Measurements from ENCODE around the gene SH2B3.

SH2B3 gene

DNA sequence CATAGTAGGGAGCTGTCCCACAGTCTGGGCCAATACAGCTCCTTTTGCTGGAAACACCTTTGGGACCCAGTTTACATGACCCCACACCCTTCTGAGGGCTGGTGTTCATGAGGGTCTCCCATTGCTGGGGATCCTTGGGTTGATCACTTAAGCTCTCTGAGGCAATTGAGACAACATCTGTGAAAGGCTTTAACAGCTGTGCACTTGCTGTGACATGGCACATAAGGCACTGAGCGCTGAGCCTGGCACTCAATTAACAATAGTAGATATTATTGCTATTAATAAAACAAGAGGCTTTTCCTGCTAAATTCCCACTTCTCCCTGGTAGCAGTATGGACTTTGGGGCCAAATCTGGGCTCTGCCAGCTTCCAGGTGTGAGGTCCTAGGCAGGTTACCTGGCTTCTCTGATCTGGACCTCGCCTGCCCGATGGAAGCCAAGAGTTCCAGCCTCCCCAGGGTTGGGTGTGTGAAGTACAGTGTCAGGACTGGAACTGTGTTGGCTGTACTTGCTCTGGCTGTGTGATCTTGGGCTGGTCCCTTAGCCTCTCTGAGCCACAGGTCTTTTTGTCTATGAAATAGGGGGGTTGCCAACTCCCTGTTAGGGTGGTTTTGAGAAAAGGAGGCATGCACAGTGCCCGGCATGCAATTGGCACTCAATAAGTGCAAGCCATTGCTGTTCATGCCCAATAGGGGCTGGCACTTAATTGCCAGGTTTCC, 3.1 kb downstream of the SH2B3 start:
- DNase-seq (ENCODE audit: low read depth in 2 of 3, low spot score in 2 of 3), result no peak

DNA sequence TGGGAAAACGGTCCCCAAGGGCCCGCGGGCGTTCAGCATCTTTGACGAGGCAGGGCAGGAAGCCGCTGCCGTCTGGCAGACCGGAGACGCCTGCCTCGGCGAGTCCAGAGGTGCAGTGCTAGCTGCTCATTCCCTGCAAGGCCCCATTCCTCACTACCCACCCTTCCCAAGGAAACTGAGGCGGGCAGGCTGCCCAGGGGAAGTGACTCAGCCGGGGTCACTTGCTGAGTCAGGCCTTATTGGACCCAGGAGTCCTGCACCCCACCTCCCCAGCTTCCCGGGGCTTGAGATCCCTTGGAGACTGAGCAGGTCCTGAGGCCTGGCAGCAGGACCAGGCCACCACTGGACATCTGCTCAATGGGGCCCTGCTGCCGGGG, 3.7 kb downstream of the SH2B3 start:
- DNase-seq (ENCODE audit: low read depth in 2 of 3, low spot score in 2 of 3), result no peak

DNA sequence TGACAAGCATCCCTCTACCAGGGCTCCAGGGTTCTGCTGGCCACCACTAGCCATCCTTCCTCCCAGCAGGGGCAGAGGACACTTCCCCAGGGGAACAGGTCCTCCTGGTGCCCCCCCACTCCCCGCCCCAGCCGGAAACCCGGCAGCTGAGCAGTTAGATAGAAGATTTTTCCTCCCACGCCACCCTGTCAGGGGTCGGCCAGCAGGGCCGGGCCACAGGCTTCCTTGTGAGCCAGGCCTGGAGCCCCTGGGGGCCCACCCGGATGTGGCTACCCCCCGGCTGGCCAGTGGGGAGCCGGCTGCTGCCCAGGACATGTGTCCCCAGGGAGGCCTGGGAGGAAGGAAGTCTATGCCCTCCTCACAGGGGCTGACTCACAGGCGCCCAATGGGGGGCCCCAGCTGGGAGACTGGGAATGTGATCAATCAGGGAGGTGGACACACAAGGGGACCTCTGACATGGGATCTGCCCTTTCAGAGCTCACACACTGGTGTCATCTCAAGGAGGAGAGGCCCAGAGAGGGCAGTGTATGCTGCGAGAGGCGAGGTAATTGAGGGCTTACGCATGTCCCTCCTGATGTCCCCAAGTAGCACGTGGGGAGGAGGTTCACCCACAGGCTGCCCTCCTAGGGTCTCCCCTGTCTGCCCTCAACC, 4.2 kb downstream of the SH2B3 start:
- no peak for DNase-seq (ENCODE audit: low read depth in 2 of 3, low spot score in 2 of 3)

DNA sequence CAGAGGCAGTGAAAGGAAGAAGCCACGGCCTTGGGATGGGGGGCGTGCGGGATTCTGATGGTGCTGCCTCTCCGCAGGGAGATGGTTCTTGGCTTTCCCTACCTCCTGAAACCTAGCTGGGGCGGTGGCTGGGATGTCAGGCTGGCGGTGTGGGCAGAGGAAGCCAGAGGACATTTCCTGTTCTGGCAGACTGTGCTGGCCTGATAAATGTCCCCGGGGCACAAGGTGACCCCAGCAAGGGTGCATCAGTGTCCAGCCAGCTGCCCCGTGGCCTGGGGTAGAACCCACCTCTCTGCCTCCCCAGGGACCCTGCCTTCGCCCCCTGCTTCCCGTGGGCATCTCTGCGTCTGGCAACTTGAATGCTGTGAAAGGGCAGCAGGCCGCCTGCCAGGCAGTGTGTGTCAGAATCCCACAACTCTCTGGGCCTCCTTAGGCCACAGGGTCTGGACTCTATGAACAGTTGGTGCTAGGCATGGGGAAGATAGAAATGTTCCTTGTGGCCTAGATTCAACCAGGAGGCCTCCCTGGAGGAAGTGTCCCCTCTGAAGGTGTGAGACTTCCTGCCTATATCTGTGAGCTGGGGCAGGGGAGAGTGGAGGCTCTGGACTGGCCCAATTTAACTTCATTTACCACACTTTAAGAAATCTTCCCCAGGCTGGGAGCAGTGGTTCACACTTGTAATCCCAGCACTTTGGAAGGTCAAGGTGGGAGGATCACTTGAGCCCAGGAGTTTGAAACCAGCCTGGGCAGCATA, 4.9 kb downstream of the SH2B3 start:
- DNase-seq (ENCODE audit: low read depth in 2 of 3, low spot score in 2 of 3), result no peak

DNA sequence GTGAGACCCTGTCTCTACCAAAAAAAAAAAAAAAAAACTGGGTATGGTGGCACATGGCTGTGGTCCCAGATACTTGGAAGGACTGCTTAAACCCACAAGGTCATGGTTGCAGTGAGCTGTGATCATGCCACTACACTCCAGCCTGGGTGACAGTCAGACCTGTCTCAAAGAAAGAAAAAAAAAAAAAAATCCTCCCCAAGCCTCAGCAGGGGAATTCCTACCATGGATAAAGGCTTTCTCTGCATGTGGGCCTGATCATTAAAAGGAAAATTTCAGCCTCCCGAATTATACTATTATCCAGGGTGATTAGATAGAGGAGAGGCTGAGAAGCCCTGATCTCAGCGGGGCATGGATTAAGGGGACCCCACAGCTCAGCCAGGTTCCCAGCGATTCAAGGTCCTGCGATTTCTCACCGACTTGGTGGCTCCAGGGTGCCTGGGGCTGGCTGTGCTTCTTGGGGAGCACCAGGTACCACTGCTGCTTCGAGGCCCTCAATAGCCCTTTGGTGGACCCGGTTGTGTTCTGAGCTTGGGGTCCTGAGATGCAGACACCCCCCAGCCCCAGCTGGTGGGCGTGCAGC, 5.6 kb downstream of the SH2B3 start:
- no peak for DNase-seq (ENCODE audit: low read depth in 2 of 3, low spot score in 2 of 3)

DNA sequence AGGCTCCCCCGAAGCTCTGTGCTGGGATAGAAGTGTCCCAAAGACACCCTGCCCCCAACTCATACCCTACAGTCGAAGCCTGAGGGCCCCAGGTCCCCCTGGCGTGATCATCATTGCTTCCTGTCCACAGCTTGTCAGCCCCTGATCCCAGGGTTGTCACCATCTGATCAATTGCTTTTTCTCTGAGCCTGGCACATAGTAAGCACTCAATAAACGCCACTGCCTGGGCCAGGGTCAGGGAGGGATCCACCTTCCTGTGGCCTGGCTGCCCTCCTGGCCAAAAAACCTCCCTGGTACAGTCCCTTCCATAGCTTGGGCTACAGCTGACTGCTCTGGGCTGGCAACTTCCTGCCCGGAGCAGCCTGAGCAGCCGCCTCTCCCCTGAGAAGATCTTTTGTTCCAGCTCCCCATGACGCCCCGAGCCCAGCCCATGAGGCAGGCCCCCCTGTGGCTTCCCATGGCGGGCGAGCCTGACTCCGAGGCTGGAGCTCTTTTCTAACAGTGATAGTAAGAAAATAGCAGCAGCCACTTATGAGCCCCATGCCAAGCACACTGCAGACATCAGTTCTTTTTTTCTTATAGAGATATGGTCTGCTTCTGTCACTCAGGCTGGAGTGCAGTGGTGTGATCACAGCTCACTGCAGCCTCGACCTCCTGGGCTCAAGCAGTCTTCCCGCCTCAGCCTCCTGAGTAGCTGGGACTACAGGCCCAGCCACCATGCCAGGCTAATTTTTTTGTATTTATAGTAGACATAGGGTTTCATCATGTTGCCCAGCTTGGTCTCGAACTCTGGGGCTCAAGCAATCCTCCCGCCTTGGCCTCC, 6.5 kb downstream of the SH2B3 start:
- no peak for DNase-seq (ENCODE audit: low read depth in 2 of 3, low spot score in 2 of 3)

DNA sequence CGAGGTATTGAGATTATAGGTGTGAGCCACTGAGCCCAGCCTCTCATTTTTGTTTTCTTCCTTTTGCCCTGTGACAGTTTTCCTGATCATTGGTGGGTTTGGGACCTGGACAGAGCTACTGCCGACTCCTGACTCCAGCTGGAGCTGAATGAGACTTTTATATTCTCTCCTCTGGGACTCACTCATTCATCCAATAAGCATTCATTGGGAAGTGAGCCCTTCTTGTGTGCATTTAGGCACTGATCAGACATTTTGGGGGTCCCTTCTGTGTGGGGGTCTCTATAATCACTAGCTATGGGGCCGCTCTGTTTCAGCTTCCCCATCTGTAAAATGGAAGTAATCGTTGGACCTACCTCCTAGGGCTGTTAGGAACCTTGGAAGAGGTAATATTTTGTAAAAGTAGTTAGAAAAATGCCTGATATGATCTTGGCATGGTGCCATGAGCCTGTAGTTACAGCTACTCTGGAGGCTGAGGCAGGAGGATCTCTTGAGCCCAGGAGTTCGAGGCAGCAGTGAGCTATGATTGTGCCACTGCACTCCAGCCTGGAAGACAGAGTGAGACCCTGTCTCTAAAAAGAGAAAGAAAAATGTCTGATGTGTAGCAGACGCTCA, 7.2 kb downstream of the SH2B3 start:
- no peak for DNase-seq (ENCODE audit: low read depth in 2 of 3, low spot score in 2 of 3)

DNA sequence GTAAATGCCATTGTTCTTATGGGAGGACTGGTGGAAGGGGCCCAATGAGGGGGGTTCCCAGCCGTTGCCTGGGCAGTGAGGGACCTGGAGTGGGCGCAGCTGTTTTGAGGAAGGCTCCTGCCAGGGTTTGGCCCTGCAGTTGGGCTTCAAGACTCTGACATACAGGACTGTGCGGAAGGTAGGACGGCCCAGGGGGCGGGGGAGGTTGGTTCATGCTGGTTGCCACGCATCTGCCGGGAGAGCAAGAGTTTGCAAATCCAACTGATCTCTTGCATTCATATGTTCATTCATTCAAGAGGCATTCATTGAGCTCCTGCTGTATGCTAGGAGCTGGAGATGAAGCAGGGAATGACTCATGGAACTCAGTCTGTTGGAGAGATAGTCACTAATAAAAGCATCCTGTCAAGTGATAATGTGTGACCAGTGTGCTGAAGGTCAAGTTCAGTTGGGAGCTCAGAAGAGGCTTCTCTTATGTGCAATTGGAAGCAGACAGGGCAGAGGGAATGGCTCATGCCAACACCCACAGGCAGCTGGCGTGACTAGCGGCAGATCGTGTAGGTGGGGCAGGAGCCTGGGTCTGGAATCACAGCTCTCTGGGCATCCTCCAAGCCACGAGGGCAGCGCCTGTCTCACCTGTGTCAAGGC, 7.8 kb downstream of the SH2B3 start:
- DNase-seq (ENCODE audit: low read depth in 2 of 3, low spot score in 2 of 3), result no peak

DNA sequence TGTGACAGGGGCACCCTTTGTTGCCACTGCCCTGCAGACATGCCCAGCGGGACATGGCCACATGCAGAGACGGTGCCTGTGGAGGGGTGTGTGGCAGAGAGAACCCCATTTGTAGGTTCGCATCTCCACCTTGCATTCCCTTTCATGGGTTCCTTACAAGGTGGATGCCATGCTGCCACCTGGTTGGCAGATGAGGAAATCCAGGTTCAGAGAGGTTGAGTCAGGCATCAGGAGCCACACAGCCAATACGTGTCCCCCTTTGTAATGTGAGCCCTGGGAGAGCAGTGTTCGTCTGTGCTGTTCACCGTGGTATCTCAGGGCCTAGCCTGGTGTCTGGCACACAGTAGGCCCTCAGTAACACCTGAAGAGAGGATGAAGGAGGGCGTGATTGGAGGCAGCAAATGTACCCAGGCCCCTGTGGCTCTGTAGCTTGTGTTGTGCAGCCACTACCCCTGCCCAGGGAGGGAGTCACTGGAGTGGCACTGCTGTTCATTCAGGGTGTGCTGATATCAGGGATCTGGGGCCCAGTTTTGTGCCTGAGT, 9.1 kb downstream of the SH2B3 start:
- DNase-seq (ENCODE audit: low read depth in 2 of 3, low spot score in 2 of 3), result no peak

DNA sequence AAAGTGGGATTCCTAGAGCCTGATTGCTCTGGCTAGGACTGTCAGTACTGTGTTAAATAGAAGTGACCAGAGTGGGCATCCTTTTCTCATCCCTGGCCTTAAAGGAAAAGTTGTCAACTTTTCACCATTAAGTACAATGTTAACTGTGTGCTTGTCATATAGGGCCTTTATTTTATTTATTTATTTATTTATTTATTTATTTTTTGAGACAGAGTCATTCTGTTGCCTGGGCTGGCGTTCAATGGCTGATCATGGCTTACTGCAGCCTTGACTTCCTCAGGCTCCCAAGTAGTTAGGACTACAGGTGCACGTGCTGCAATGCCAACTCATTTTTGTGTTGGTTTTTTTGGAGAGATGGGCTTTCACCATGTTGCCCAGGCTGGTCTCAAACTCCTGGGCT, 11.6 kb downstream of the SH2B3 start:
- DNase-seq (ENCODE audit: low read depth in 2 of 3, low spot score in 2 of 3), result no peak

DNA sequence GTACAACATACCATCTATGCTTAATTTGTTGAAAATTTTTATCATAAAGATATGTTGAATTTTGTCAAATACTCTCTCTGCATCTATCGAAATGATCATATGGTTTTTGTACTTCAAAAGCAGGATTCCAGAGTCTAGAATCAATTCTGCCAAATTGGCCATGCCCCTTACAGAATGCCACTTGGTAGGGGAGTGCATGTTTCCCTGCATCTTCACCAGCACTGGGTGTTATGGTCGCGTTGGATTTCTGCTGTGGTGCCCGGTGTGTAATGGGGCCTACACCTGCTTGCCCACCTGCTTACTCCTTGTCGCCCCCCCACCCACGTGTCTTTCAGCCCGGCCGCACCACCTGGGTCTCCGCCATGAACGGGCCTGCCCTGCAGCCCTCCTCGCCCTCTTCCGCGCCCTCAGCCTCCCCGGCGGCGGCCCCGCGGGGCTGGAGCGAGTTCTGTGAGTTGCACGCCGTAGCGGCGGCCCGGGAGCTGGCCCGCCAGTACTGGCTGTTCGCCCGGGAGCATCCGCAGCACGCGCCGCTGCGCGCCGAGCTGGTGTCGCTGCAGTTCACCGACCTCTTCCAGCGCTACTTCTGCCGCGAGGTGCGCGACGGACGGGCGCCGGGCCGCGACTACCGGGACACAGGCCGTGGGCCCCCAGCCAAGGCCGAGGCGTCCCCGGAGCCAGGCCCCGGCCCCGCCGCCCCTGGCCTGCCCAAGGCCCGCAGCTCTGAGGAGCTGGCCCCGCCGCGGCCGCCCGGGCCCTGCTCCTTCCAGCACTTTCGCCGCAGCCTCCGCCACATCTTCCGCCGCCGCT, 12.3 kb downstream of the SH2B3 start:
- DNase-seq (ENCODE audit: low read depth in 2 of 3, low spot score in 2 of 3), result no peak

DNA sequence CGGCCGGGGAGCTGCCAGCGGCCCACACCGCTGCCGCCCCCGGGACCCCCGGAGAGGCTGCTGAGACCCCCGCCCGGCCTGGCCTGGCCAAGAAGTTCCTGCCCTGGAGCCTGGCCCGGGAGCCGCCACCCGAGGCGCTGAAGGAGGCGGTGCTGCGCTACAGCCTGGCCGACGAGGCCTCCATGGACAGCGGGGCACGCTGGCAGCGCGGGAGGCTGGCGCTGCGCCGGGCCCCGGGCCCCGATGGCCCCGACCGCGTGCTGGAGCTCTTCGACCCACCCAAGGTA, 12.8 kb downstream of the SH2B3 start:
- DNase-seq (ENCODE audit: low read depth in 2 of 3, low spot score in 2 of 3), result no peak

DNA sequence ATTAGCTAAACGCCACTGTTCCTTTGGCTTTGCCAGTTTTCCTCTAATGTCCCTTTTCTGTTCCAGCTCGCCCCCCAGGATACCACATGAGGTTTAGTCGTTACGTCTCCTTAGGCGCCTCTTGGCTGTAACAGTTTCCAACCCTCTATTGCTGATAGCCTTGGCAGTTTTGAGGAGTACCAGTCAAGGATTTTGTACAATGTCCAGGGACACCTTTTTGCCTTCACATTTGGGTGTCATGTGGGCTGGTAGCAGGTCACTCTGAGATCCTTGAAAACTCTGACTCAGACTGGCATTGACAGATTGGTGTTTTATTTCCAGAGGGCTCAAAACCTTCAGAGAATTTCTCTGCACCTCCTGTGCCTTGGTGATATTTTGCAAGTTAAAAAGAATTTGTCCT, 14.1 kb downstream of the SH2B3 start:
- DNase-seq (ENCODE audit: low read depth in 2 of 3, low spot score in 2 of 3), result no peak

DNA sequence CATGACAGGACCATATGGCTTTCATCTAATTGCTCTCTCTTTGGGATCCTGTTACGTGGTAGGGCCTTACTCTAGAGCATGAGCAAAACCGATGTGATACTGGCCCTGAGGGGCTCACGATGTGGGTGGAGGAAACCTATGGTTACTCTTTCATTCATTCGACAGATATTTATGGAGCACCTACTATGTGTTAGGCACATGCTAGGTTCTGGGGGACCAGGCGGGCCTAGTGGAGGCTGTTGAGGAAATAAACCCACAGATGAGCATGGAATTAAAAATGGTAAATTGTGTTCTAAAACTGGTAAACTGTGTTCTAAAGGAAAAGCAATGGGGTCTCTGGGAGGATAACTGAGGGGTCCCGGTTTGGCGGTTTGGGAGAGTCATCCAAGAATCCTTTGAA, 14.8 kb downstream of the SH2B3 start:
- DNase-seq (ENCODE audit: low read depth in 2 of 3, low spot score in 2 of 3), result no peak

DNA sequence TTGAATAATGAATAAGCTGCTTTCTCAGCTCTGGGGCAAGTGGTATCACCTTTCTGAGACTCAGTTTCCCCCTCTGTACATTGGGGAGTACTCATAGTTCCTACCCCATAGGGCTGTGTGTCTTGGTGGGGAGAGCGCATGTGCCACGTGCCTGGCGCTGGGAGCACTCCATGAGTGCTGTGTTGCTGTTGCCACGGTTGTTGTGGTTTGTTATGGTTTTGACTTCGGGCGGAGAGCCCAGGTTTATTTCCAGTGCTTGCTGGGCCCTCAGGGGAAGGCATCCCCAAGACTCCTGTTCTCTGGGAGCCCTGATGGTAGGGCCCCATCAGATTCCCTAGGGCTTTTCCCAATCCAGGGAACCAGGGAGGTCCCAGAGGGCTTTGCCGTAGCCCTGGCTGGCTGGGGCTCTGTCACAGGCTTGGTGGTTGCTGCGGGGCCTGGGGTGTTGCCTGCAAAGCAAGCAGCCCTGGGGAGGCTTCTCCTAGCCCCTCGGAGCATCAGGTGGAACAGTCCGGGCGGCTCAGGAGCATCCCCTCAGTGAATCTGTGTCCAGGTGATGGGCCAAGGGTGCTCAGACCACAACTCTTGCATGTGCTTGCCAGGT, 18.6 kb downstream of the SH2B3 start:
- DNase-seq (ENCODE audit: low read depth in 2 of 3, low spot score in 2 of 3), result no peak

DNA sequence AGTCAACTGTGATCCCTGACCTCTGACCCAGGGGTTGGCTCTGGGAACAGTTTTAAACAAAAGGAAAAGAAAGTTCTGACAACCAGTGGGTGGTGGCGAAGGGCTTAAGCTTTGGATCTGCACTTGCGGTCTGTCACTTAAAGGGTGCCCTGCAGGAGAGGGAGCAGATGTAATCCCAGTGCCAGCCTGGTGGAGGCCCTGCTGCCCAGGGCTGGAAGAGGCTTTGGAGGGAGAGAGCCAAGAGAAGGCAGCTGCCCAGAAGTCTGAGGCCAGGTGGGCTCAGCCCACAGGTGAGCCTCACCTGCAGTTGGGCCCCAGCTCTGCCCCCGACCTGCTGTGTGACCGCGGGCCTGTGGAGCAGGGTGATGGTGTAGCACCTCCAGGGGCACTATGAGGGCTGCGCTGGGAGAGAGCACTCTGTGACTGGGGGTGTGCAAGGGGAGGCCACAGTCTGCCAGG, 19.1 kb downstream of the SH2B3 start:
- DNase-seq (ENCODE audit: low read depth in 2 of 3, low spot score in 2 of 3), result no peak

DNA sequence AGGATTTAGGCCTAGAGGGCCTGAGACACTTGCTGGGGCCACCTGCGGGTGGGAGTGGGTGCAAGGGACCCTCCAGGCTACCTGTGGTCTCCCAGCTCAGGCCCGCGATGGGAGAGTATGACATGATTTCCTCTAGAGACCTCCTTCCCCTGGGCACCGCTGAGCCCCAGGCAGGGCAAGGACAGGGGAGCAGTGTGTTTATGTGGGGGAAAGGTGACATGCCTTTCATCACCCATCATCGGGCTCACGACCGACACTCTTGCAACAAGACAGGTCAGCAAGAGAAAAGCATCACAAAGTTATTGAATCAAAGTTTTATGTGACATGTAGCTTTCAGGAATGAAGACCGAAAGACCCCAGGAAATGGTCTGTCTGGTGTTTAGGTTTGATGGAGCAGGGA, 19.9 kb downstream of the SH2B3 start:
- no peak for DNase-seq (ENCODE audit: low read depth in 2 of 3, low spot score in 2 of 3)

DNA sequence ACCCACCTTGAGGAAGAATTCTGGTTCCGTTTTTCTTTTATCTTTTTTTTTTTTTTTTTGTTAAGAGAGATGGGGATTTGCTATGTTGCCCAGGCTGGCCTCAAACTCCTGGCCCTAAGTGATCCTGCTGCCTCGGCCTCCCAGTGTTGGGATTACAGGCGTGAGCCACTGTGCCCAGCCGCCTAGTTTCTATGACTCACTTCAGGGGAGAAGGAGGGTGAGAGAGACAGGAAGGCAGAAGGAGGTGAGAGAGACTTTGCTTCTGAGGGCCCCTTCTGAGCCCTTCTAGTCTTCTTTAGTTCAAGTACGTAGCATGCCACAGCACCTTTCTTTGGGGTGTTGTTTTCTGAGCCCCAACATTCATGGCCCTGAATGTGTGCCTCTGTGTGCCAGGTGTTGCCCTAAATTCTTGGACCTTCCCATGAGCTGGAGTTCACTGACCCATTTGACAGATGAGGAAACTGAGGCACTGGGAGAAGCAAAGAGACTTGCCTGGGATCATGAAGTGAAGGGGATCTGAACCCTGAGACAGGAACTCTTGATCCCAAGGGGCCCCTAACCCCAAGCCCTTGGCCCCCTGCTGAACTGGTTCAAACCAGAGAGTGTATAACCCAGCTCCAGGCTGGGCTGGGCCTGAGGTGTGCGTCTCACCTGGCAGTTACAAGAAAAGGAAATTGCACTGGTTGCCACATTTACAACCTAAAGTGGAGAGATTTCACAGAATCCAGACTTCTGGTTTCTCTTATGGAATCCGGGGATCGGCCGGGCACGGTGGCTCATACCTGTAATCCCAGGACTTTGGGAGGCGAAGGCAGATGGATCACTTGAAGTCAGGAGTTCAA, 20.8 kb downstream of the SH2B3 start:
- no peak for DNase-seq (ENCODE audit: low read depth in 2 of 3, low spot score in 2 of 3)

Data from activated CD8-positive, alpha-beta memory T cell treated with anti-CD3 and anti-CD28 coated beads for 48 hours (primary cell).